Astrocyte (in vitro differentiated cells and primary cell): ENCODE results near the gene CACNA1D. TPM values are rescaled to one million over a fixed set of nuclear protein-coding genes. Genes with fewer than 3 reads are reported as not detected.

Source experiments
- DNase-seq: peaks from one replicate; pipeline ENCODE4 v3.0.0-alpha.2; 2010; ENCODE audit warnings: low read depth
- FAIRE-seq: peaks from 2 replicates; lab custom pipeline; 2011; peaks lifted over from hg19 to GRCh38; lab: Jason Lieb, UNC
- H2AFZ ChIP-seq: 2 replicates; pipeline ENCODE4 v1.6.0; 2012; ENCODE audit warnings: low read depth, low read length, inconsistent platforms
- H3K27ac ChIP-seq: 2 replicates; pipeline ENCODE4 v1.5.1; 2011; ENCODE audit warnings: low read depth, low read length, inconsistent platforms
- H3K27me3 ChIP-seq: 2 replicates; pipeline ENCODE4 v1.6.0; 2011; ENCODE audit warnings: low read length, inconsistent platforms; ENCODE audit not compliant: insufficient read depth
- H3K36me3 ChIP-seq: 2 replicates; pipeline ENCODE4 v1.5.1; 2011; ENCODE audit warnings: low read length, inconsistent platforms; ENCODE audit not compliant: insufficient read depth
- H3K4me1 ChIP-seq: 2 replicates; pipeline ENCODE4 v1.5.1; 2011; ENCODE audit warnings: low read length, inconsistent platforms; ENCODE audit not compliant: insufficient read depth
- H3K4me2 ChIP-seq: 2 replicates; pipeline ENCODE4 v1.6.0; 2012; ENCODE audit warnings: low read length, inconsistent platforms
- H3K4me3 ChIP-seq: 2 replicates; pipeline ENCODE4 v1.5.1; 2011; ENCODE audit warnings: low read depth, mild to moderate bottlenecking, low read length, inconsistent platforms; ENCODE audit not compliant: insufficient read depth
- H3K79me2 ChIP-seq: 2 replicates; pipeline ENCODE4 v1.6.0; 2012; ENCODE audit warnings: mild to moderate bottlenecking, low read length, inconsistent platforms; ENCODE audit not compliant: insufficient read depth
- H3K9ac ChIP-seq: 2 replicates; pipeline ENCODE4 v1.6.0; 2012; ENCODE audit warnings: mild to moderate bottlenecking, low read length, inconsistent platforms
- H3K9me3 ChIP-seq: 2 replicates; pipeline ENCODE4 v1.5.1; 2012; ENCODE audit warnings: low read depth, mild to moderate bottlenecking, low read length, inconsistent platforms; ENCODE audit not compliant: insufficient read depth
- H4K20me1 ChIP-seq: 2 replicates; pipeline ENCODE4 v1.6.0; 2012; ENCODE audit warnings: low read length, inconsistent platforms; ENCODE audit not compliant: insufficient read depth
- H3K27ac Mint-ChIP-seq: one replicate; pipeline ENCODE4 v1.8.0; 2021; ENCODE audit warnings: mild to moderate bottlenecking, mixed read lengths; ENCODE audit not compliant: unreplicated experiment
- H3K27me3 Mint-ChIP-seq: one replicate; pipeline ENCODE4 v1.8.0; 2021; ENCODE audit warnings: low read depth, mixed read lengths; ENCODE audit not compliant: unreplicated experiment
- H3K36me3 Mint-ChIP-seq: one replicate; pipeline ENCODE4 v1.8.0; 2021; ENCODE audit warnings: low read depth, mixed read lengths; ENCODE audit not compliant: unreplicated experiment
- H3K4me1 Mint-ChIP-seq: one replicate; pipeline ENCODE4 v1.8.0; 2021; ENCODE audit warnings: low read depth, mixed read lengths; ENCODE audit not compliant: unreplicated experiment
- H3K4me3 Mint-ChIP-seq: one replicate; pipeline ENCODE4 v1.8.0; 2021; ENCODE audit warnings: mild to moderate bottlenecking, moderate library complexity, mixed read lengths; ENCODE audit not compliant: unreplicated experiment
- H3K9me3 Mint-ChIP-seq: one replicate; pipeline ENCODE4 v1.8.0; 2021; ENCODE audit warnings: mild to moderate bottlenecking, mixed read lengths; ENCODE audit not compliant: unreplicated experiment
- CTCF ChIP-seq: IDR thresholded peaks from 2 replicates; pipeline ENCODE4 v1.5.1; 2011; ENCODE audit warnings: low read depth, mild to moderate bottlenecking, inconsistent platforms, low read length, moderate library complexity; ENCODE audit not compliant: insufficient read depth
- EZH2 ChIP-seq: IDR thresholded peaks from 2 replicates; pipeline ENCODE4 v1.6.1; 2012; ENCODE audit warnings: mild to moderate bottlenecking, low read length, inconsistent platforms; ENCODE audit not compliant: insufficient read depth
- total RNA-seq: library from RNA; stranded (reverse); gene quantifications from 2 replicates; pipeline ENCODE4 v1.2.1, GENCODE V29; 2021

The CACNA1D gene
- total RNA-seq, 1 donor from 2014 or later = 0.41 TPM

GRCh38 chr3:53628536-53629401 is 134.4 kb downstream of the CACNA1D start:
- TF ChIP-seq EZH2 = no peak
- no peak for TF ChIP-seq CTCF
- H3K79me2 ChIP-seq = no peaks in the 10 kb centered on the region
- H4K20me1 ChIP-seq = no peaks in the 10 kb centered on the region
- Mint-ChIP-seq H3K9me3 (peaks cover 2% of the 10 kb centered on the region), H3K4me1 (peaks cover 5% of the 10 kb centered on the region), H3K4me3 (no peak overlapping the region), H3K27me3 (peaks cover 28% of the 10 kb centered on the region), H3K36me3 (no peaks in the 10 kb centered on the region), H3K27ac (no peak overlapping the region)
- H3K9ac ChIP-seq = no peak overlapping the region
- no peaks in the 10 kb centered on the region for H3K4me1 ChIP-seq
- no peak overlapping the region for H3K4me2 ChIP-seq
- no peak for DNase-seq
- H3K27ac ChIP-seq = no peak overlapping the region
- H3K27me3 ChIP-seq = no peaks in the 10 kb centered on the region
- no peak overlapping the region for H2AFZ ChIP-seq
- no peaks in the 10 kb centered on the region for H3K36me3 ChIP-seq
- FAIRE-seq = no peak
- no peak overlapping the region for H3K4me3 ChIP-seq
- H3K9me3 ChIP-seq = no peaks in the 10 kb centered on the region

GRCh38 chr3:53629402-53629723 is 135.0 kb downstream of the CACNA1D start:
- Histone ChIP-seq H3K27ac (no peak overlapping the region), H3K4me1 (no peaks in the 10 kb centered on the region), H3K9me3 (no peaks in the 10 kb centered on the region), H3K4me3 (no peak overlapping the region), H4K20me1 (no peaks in the 10 kb centered on the region), H3K27me3 (no peaks in the 10 kb centered on the region), H3K79me2 (no peaks in the 10 kb centered on the region), H3K9ac (no peak overlapping the region), H3K36me3 (no peaks in the 10 kb centered on the region), H2AFZ (no peak overlapping the region), H3K4me2 (no peak overlapping the region)
- H3K36me3 Mint-ChIP-seq = no peaks in the 10 kb centered on the region
- DNase-seq (no peak), FAIRE-seq (no peak)
- peaks cover 5% of the 10 kb centered on the region for H3K4me1 Mint-ChIP-seq
- H3K9me3 Mint-ChIP-seq = peaks cover 2% of the 10 kb centered on the region
- peaks cover 26% of the 10 kb centered on the region for H3K27me3 Mint-ChIP-seq
- H3K4me3 Mint-ChIP-seq = no peak overlapping the region
- no peak overlapping the region for H3K27ac Mint-ChIP-seq
- TF ChIP-seq EZH2 (no peak), CTCF (no peak)

GRCh38 chr3:53630547-53630946 is 136.1 kb downstream of the CACNA1D start:
- FAIRE-seq = no peak
- no peak overlapping the region for H3K4me3 Mint-ChIP-seq
- Histone ChIP-seq H3K4me3 (no peak overlapping the region), H4K20me1 (no peaks in the 10 kb centered on the region), H3K9ac (no peak overlapping the region), H3K79me2 (no peaks in the 10 kb centered on the region), H2AFZ (no peak overlapping the region), H3K27ac (no peak overlapping the region), H3K4me1 (no peaks in the 10 kb centered on the region), H3K36me3 (no peaks in the 10 kb centered on the region), H3K9me3 (no peaks in the 10 kb centered on the region), H3K4me2 (no peak overlapping the region), H3K27me3 (peaks cover 2% of the 10 kb centered on the region)
- TF ChIP-seq EZH2 (no peak), CTCF (no peak)
- H3K4me1 Mint-ChIP-seq = peaks cover 5% of the 10 kb centered on the region
- H3K36me3 Mint-ChIP-seq = no peaks in the 10 kb centered on the region
- no peak overlapping the region for H3K27ac Mint-ChIP-seq
- H3K27me3 Mint-ChIP-seq = peaks cover 23% of the 10 kb centered on the region
- peak; percentile 2 for DNase-seq
- H3K9me3 Mint-ChIP-seq = peaks cover 2% of the 10 kb centered on the region
